Amygdala (tissue), 56 donors: Measurements from ENCODE around the gene HDAC7.

ENCODE experiments used
- DNase-seq, 56 donors: peaks; one replicate each; lab custom pipeline; 2025; lab: John Stamatoyannopoulos, UW

HDAC7 gene

GRCh38 chr12:47833591-47834012, 13.9 kb upstream of the HDAC7 start:
- no peak for DNase-seq

GRCh38 chr12:47832263-47832933, 12.7 kb upstream of the HDAC7 start:
- no peak for DNase-seq

- no peak for DNase-seq
These were observed 9.9 kb upstream of the HDAC7 start for GRCh38 chr12:47829584-47829983.

GRCh38 chr12:47828976-47829482, 9.3 kb upstream of the HDAC7 start:
- no peak for DNase-seq

GRCh38 chr12:47828008-47828975, 8.6 kb upstream of the HDAC7 start:
- no peak for DNase-seq

GRCh38 chr12:47825173-47825639, 5.5 kb upstream of the HDAC7 start:
- no peak for DNase-seq

GRCh38 chr12:47824635-47825034, 4.9 kb upstream of the HDAC7 start:
- no peak for DNase-seq

GRCh38 chr12:47824198-47824597, 4.5 kb upstream of the HDAC7 start:
- DNase-seq: no peak

- DNase-seq: no peak
These were observed 3.9 kb upstream of the HDAC7 start for GRCh38 chr12:47823422-47824086.

- no peak for DNase-seq
These were observed 3.2 kb upstream of the HDAC7 start for GRCh38 chr12:47822863-47823262.

- no peak for DNase-seq
These were observed 2.7 kb upstream of the HDAC7 start for GRCh38 chr12:47822401-47822800.

- no peak for DNase-seq
These were observed 1.6 kb upstream of the HDAC7 start for GRCh38 chr12:47821346-47821706.

- peak in 11 of 56 donors; percentile 33 to 80 (median 51) for DNase-seq
These were observed 1.1 kb upstream of the HDAC7 start for GRCh38 chr12:47820631-47821345.

- peak in 37 of 56 donors; percentile 23 to 69 (median 45) for DNase-seq
These were observed 386 bp downstream of the HDAC7 start for GRCh38 chr12:47819138-47819895.

- DNase-seq: peak in 17 of 56 donors; percentile 20 to 74 (median 44)
These were observed 1.1 kb downstream of the HDAC7 start for GRCh38 chr12:47818467-47819137.

- no peak for DNase-seq
These were observed 1.7 kb downstream of the HDAC7 start for GRCh38 chr12:47818007-47818376.

- DNase-seq: peak in 2 of 56 donors; percentile 10 to 15
These were observed 2.3 kb downstream of the HDAC7 start for GRCh38 chr12:47817272-47818006.
